Erythroblast (primary cell): ENCODE measurements around the gene TTC33.

ENCODE experiments used
- GATA1 ChIP-seq: IDR thresholded peaks from 2 replicates; pipeline ENCODE4 v1.6.1; 2011; ENCODE audit warnings: low read depth, mild to moderate bottlenecking, control low read depth, low read length, moderate library complexity
- POLR2A ChIP-seq: IDR thresholded peaks from 2 replicates; pipeline ENCODE4 v1.6.1; 2011; ENCODE audit warnings: mild to moderate bottlenecking, low read length

DNA sequence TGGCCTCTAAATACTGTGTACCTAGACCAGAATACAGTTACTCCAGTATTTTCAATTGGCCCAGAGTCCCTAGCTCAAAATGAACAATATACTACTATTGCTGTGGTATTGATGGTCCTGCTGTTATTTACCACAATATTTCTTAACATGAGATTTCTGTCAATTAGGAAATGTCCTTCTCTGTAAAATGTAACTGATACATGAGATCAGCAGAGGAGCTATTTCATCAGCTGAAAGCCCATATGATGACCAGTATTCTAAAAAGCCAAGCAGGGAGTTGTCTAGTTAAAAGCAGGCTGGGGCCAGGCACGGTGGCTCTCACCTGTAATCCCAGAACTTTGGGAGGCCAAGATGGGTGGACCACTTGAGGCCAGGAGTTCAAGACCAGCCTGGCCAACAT lies 263.7 kb downstream of the TTC33 start:
- TF ChIP-seq POLR2A (no peak), GATA1 (no peak)
